ENCODE measurements around the gene DHX35.

DNA sequence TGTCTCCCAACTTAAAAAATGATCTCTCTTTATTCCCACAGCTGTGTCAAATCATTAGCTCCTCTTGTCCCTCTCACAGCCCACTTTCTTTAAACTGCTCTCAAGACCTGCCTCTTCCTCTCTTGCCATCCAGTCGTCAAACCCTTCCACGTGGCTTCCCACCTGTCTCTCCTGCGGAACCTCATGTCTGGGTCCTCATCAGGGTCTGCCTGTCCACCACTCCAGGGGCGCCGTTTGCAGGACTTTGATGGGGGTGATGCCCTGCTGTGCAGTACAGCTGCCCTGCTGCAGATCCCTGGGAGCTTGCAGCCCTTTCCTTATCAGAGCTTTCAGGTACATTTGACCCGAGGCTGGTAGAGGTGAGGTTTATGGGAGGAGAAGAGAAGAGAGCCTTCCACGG, 114.8 kb downstream of the DHX35 start:
- TF ChIP-seq, protein P1, sequence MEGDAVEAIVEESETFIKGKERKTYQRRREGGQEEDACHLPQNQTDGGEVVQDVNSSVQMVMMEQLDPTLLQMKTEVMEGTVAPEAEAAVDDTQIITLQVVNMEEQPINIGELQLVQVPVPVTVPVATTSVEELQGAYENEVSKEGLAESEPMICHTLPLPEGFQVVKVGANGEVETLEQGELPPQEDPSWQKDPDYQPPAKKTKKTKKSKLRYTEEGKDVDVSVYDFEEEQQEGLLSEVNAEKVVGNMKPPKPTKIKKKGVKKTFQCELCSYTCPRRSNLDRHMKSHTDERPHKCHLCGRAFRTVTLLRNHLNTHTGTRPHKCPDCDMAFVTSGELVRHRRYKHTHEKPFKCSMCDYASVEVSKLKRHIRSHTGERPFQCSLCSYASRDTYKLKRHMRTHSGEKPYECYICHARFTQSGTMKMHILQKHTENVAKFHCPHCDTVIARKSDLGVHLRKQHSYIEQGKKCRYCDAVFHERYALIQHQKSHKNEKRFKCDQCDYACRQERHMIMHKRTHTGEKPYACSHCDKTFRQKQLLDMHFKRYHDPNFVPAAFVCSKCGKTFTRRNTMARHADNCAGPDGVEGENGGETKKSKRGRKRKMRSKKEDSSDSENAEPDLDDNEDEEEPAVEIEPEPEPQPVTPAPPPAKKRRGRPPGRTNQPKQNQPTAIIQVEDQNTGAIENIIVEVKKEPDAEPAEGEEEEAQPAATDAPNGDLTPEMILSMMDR (IDR thresholded peaks at IDR 0.05), result no peak
- TF ChIP-seq POLR2A (IDR thresholded peaks at IDR 0.05), result no peak
